Measurements from ENCODE around the gene RABL6. TPM values are rescaled to one million over a fixed set of nuclear protein-coding genes. Genes with fewer than 3 reads are reported as not detected.
"Not testable (repeated sequence)": the region's sequence is repeated elsewhere in the genome, so short reads cannot be mapped to it uniquely, and the experiment has no call there.

RABL6 gene
- total and polyA plus RNA-seq, 2 of the 4 experiments (the other 2 are of a cell fraction) = 37.1 to 47.5 TPM

GRCh38 chr9:136882947-136883283 lies 75.2 kb downstream of the RABL6 start:
- H2BK120ac ChIP-seq (ENCODE audit: low read depth, low read length); BruUV-seq (replicated peaks); H3K18ac ChIP-seq (ENCODE audit: low read depth, low read length); CTCF ChIA-PET; H3K9ac ChIP-seq (ENCODE audit: low read depth, low read length); H3K4me3 ChIP-seq (ENCODE audit: insufficient read depth, low read depth, low read length); intact Hi-C loops (cut with micrococcal nuclease); in situ Hi-C loops (cut with MboI; ENCODE audit: low sequenced_read_pairs); H3K27ac ChIP-seq (ENCODE audit: insufficient read depth, low read length); H3K9me3 ChIP-seq (ENCODE audit: control insufficient read depth, insufficient read depth, low read length); H2AFZ ChIP-seq (replicated peaks; ENCODE audit: low read length, poor library complexity); H3K27me3 ChIP-seq (ENCODE audit: control insufficient read depth, insufficient read depth, low read length); H2BK15ac ChIP-seq (ENCODE audit: low read depth, low read length); H3K56ac ChIP-seq (ENCODE audit: extremely low read depth, insufficient read depth, low read length); H3K14ac ChIP-seq (replicated peaks; ENCODE audit: low read depth, low read length); H4K20me1 ChIP-seq (ENCODE audit: insufficient read depth, low read length); dilution Hi-C loops (cut with HindIII; ENCODE audit: low sequenced_read_pairs, unreplicated experiment); H3K36me3 ChIP-seq (ENCODE audit: control insufficient read depth, insufficient read depth, low read length); H4K91ac ChIP-seq (ENCODE audit: insufficient read depth, low read depth, low read length); H3K4me2 ChIP-seq (ENCODE audit: low read depth, low read length); H3K23ac ChIP-seq (ENCODE audit: low read depth, low read length); H4K5ac ChIP-seq (ENCODE audit: low read depth, low read length); H3K9me1 ChIP-seq (ENCODE audit: insufficient read depth, low read length); ATAC-seq (ENCODE audit: low read depth); H2BK20ac ChIP-seq (ENCODE audit: low read depth, low read length); DNase-seq; POLR2A ChIA-PET (ENCODE audit: unreplicated experiment); H2BK5ac ChIP-seq (ENCODE audit: low read depth, low read length, poor library complexity, severe bottlenecking): not testable (repeated sequence)
- no CpG with 5 or more reads among the region's 9 CpGs for WGBS, 2 experiments (ENCODE audit: extremely low coverage in 2 of 2, insufficient read length in 1 of 2)
- Histone ChIP-seq H3K4me1 (ENCODE audit: control insufficient read depth, insufficient read depth, low read length) (peaks cover 13% of the 10 kb centered on the region), H2AK5ac (ENCODE audit: low read depth, low read length) (peak overlapping the region; percentile 23; the same call in 1 of the 2 replicates), H3K79me1 (ENCODE audit: low read depth in 1 of 2, low read length in 2 of 2) (peaks cover 3 to 10% of the 10 kb centered on the region in 2 experiments; a peak in 3 of 4 replicates), H3K4ac (ENCODE audit: low read depth, low read length) (peak overlapping the region; percentile 16; the same call in 1 of the 2 replicates), H4K8ac (ENCODE audit: low read depth in 2 of 2, low read length in 2 of 2) (peak overlapping the region in 1 of 2 experiments; percentile 19; a peak in 1 of 4 replicates), H2AK9ac (replicated peaks; ENCODE audit: low read depth, low read length, poor library complexity) (peak overlapping the region; percentile 90)

- DNase-seq = not testable (repeated sequence)
These were observed 75.9 kb downstream of the RABL6 start for GRCh38 chr9:136883670-136884069.

More at GRCh38 chr9:136883670-136884069, 75.9 kb downstream of the RABL6 start:
- H2AFZ ChIP-seq (replicated peaks; ENCODE audit: low read length, poor library complexity); ATAC-seq (ENCODE audit: low read depth); H2BK120ac ChIP-seq (ENCODE audit: low read depth, low read length); H4K91ac ChIP-seq (ENCODE audit: insufficient read depth, low read depth, low read length); H3K27ac ChIP-seq (ENCODE audit: insufficient read depth, low read length); H3K56ac ChIP-seq (ENCODE audit: extremely low read depth, insufficient read depth, low read length); H2BK5ac ChIP-seq (ENCODE audit: low read depth, low read length, poor library complexity, severe bottlenecking); H2BK20ac ChIP-seq (ENCODE audit: low read depth, low read length); H3K4me3 ChIP-seq (ENCODE audit: insufficient read depth, low read depth, low read length); H3K36me3 ChIP-seq (ENCODE audit: control insufficient read depth, insufficient read depth, low read length); H4K20me1 ChIP-seq (ENCODE audit: insufficient read depth, low read length); POLR2A ChIA-PET (ENCODE audit: unreplicated experiment); CTCF ChIA-PET; H4K5ac ChIP-seq (ENCODE audit: low read depth, low read length); H2BK15ac ChIP-seq (ENCODE audit: low read depth, low read length); dilution Hi-C loops (cut with HindIII; ENCODE audit: low sequenced_read_pairs, unreplicated experiment); in situ Hi-C loops (cut with MboI; ENCODE audit: low sequenced_read_pairs); BruUV-seq (replicated peaks); H2AK9ac ChIP-seq (replicated peaks; ENCODE audit: low read depth, low read length, poor library complexity); H3K9ac ChIP-seq (ENCODE audit: low read depth, low read length); H3K18ac ChIP-seq (ENCODE audit: low read depth, low read length); H3K27me3 ChIP-seq (ENCODE audit: control insufficient read depth, insufficient read depth, low read length); H3K4ac ChIP-seq (ENCODE audit: low read depth, low read length); intact Hi-C loops (cut with micrococcal nuclease); H3K4me2 ChIP-seq (ENCODE audit: low read depth, low read length); H4K8ac ChIP-seq (ENCODE audit: low read depth in 2 of 2, low read length in 2 of 2); H2AK5ac ChIP-seq (ENCODE audit: low read depth, low read length); H3K9me1 ChIP-seq (ENCODE audit: insufficient read depth, low read length); H3K9me3 ChIP-seq (ENCODE audit: control insufficient read depth, insufficient read depth, low read length); H3K14ac ChIP-seq (replicated peaks; ENCODE audit: low read depth, low read length); H3K23ac ChIP-seq (ENCODE audit: low read depth, low read length): not testable (repeated sequence)
- H3K79me1 ChIP-seq (ENCODE audit: low read depth in 1 of 2, low read length in 2 of 2) = peaks cover 3 to 17% of the 10 kb centered on the region in 2 experiments; a peak in 3 of 4 replicates
- 87% methylated on average over 3 of the region's 10 CpGs; no CpG with 5 or more reads in 1 of the 2 experiments for WGBS, 2 experiments (ENCODE audit: extremely low coverage in 2 of 2, insufficient read length in 1 of 2)
- peaks cover 13% of the 10 kb centered on the region for H3K4me1 ChIP-seq (ENCODE audit: control insufficient read depth, insufficient read depth, low read length)

All from IMR-90 (cell line).